Measurements from ENCODE around the gene TMEFF2.
"Not testable (repeated sequence)": the region's sequence is repeated elsewhere in the genome, so short reads cannot be mapped to it uniquely, and the experiment has no call there.

Gene TMEFF2

GRCh38 chr2:192139813-192140212, 54.9 kb downstream of the TMEFF2 start:
- TF ChIP-seq, protein P1, sequence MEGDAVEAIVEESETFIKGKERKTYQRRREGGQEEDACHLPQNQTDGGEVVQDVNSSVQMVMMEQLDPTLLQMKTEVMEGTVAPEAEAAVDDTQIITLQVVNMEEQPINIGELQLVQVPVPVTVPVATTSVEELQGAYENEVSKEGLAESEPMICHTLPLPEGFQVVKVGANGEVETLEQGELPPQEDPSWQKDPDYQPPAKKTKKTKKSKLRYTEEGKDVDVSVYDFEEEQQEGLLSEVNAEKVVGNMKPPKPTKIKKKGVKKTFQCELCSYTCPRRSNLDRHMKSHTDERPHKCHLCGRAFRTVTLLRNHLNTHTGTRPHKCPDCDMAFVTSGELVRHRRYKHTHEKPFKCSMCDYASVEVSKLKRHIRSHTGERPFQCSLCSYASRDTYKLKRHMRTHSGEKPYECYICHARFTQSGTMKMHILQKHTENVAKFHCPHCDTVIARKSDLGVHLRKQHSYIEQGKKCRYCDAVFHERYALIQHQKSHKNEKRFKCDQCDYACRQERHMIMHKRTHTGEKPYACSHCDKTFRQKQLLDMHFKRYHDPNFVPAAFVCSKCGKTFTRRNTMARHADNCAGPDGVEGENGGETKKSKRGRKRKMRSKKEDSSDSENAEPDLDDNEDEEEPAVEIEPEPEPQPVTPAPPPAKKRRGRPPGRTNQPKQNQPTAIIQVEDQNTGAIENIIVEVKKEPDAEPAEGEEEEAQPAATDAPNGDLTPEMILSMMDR (IDR thresholded peaks at IDR 0.05; ENCODE audit: poor library complexity, severe bottlenecking) = no peak
- no peaks in the 10 kb centered on the region for H3K27me3 ChIP-seq (ENCODE audit: insufficient read depth, poor library complexity, severe bottlenecking)
- no peak for DNase-seq (ENCODE audit: low spot score)

GRCh38 chr2:192137451-192137850, 57.3 kb downstream of the TMEFF2 start:
- TF ChIP-seq, protein P1 (IDR thresholded peaks at IDR 0.05; ENCODE audit: poor library complexity, severe bottlenecking) = no peak
- no peak for DNase-seq (ENCODE audit: low spot score)
- H3K36me3 ChIP-seq (ENCODE audit: low read depth) = no peaks in the 10 kb centered on the region
- no peaks in the 10 kb centered on the region for H3K27me3 ChIP-seq (ENCODE audit: insufficient read depth, poor library complexity, severe bottlenecking)
- no peaks in the 10 kb centered on the region for H3K9me3 ChIP-seq (ENCODE audit: severe bottlenecking)
- no peaks in the 10 kb centered on the region for H3K4me1 ChIP-seq (ENCODE audit: insufficient read depth, poor library complexity, severe bottlenecking)
- peak; percentile 58; the same call in 1 of the 3 replicates for ATAC-seq (ENCODE audit: low read depth)
- H3K4me3 ChIP-seq (ENCODE audit: severe bottlenecking) = no peak overlapping the region
- no peak overlapping the region for H3K27ac ChIP-seq (ENCODE audit: poor library complexity, severe bottlenecking)

More at GRCh38 chr2:192139813-192140212, 54.9 kb downstream of the TMEFF2 start:
- Histone ChIP-seq H3K4me3 (ENCODE audit: severe bottlenecking) (no peak overlapping the region), H3K36me3 (ENCODE audit: low read depth) (no peaks in the 10 kb centered on the region), H3K27ac (ENCODE audit: poor library complexity, severe bottlenecking) (no peak overlapping the region), H3K9me3 (ENCODE audit: severe bottlenecking) (no peaks in the 10 kb centered on the region), H3K4me1 (ENCODE audit: insufficient read depth, poor library complexity, severe bottlenecking) (no peaks in the 10 kb centered on the region)
- no peak for ATAC-seq (ENCODE audit: low read depth)

- not testable (repeated sequence) for ATAC-seq (ENCODE audit: low read depth); H3K27ac ChIP-seq (ENCODE audit: poor library complexity, severe bottlenecking); H3K4me1 ChIP-seq (ENCODE audit: insufficient read depth, poor library complexity, severe bottlenecking); H3K27me3 ChIP-seq (ENCODE audit: insufficient read depth, poor library complexity, severe bottlenecking); H3K4me3 ChIP-seq (ENCODE audit: severe bottlenecking); H3K9me3 ChIP-seq (ENCODE audit: severe bottlenecking); H3K36me3 ChIP-seq (ENCODE audit: low read depth); DNase-seq (ENCODE audit: low spot score)
These were observed 62.1 kb downstream of the TMEFF2 start for GRCh38 chr2:192132604-192133003.

DNA sequence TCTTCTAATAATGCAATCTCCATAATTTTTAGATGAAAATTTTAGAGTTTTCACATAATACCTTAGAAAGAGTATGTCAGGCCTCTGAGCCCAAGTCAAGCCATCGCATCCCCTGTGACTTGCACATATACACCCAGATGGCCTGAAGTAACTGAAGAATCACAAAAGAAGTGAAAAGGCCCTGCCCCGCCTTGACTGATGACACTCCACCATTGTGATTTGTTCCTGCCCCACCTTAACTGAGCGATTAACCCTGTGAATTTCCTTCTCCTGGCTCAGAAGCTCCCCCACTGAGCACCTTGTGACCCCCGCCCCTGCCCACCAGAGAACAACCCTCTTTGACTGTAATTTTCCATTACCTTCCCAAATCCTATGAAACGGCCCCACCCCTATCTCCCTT, 64.4 kb downstream of the TMEFF2 start:
- ATAC-seq (ENCODE audit: low read depth); H3K36me3 ChIP-seq (ENCODE audit: low read depth); H3K9me3 ChIP-seq (ENCODE audit: severe bottlenecking); DNase-seq (ENCODE audit: low spot score); H3K27ac ChIP-seq (ENCODE audit: poor library complexity, severe bottlenecking); H3K27me3 ChIP-seq (ENCODE audit: insufficient read depth, poor library complexity, severe bottlenecking); H3K4me3 ChIP-seq (ENCODE audit: severe bottlenecking); H3K4me1 ChIP-seq (ENCODE audit: insufficient read depth, poor library complexity, severe bottlenecking): not testable (repeated sequence)

GRCh38 chr2:192128655-192129054, 66.1 kb downstream of the TMEFF2 start:
- no peaks in the 10 kb centered on the region for H3K36me3 ChIP-seq (ENCODE audit: low read depth)
- no peaks in the 10 kb centered on the region for H3K4me1 ChIP-seq (ENCODE audit: insufficient read depth, poor library complexity, severe bottlenecking)
- no peak overlapping the region for H3K4me3 ChIP-seq (ENCODE audit: severe bottlenecking)
- TF ChIP-seq, protein P1 (IDR thresholded peaks at IDR 0.05; ENCODE audit: poor library complexity, severe bottlenecking) = no peak
- ATAC-seq (ENCODE audit: low read depth) (no peak), DNase-seq (ENCODE audit: low spot score) (no peak)
- no peaks in the 10 kb centered on the region for H3K9me3 ChIP-seq (ENCODE audit: severe bottlenecking)
- H3K27ac ChIP-seq (ENCODE audit: poor library complexity, severe bottlenecking) = no peak overlapping the region
- H3K27me3 ChIP-seq (ENCODE audit: insufficient read depth, poor library complexity, severe bottlenecking) = no peaks in the 10 kb centered on the region

- TF ChIP-seq, protein P1 (IDR thresholded peaks at IDR 0.05; ENCODE audit: poor library complexity, severe bottlenecking) = no peak
- no peaks in the 10 kb centered on the region for H3K27me3 ChIP-seq (ENCODE audit: insufficient read depth, poor library complexity, severe bottlenecking)
- ATAC-seq (ENCODE audit: low read depth) (no peak), DNase-seq (ENCODE audit: low spot score) (no peak)
- H3K9me3 ChIP-seq (ENCODE audit: severe bottlenecking) = no peaks in the 10 kb centered on the region
- H3K36me3 ChIP-seq (ENCODE audit: low read depth) = no peaks in the 10 kb centered on the region
- H3K4me1 ChIP-seq (ENCODE audit: insufficient read depth, poor library complexity, severe bottlenecking) = no peaks in the 10 kb centered on the region
- H3K4me3 ChIP-seq (ENCODE audit: severe bottlenecking) = no peak overlapping the region
- no peak overlapping the region for H3K27ac ChIP-seq (ENCODE audit: poor library complexity, severe bottlenecking)
These were observed 67.3 kb downstream of the TMEFF2 start for GRCh38 chr2:192127434-192127833.
